GM12892 (cell line): ENCODE results near the gene PLSCR3.

ENCODE experiments used
- POLR2A ChIP-seq: IDR thresholded peaks from 2 replicates; pipeline ENCODE4 v1.6.1; 2011; ENCODE audit warnings: low read depth, low read length, control low read depth
- TAF1 ChIP-seq: IDR thresholded peaks from 2 replicates; pipeline ENCODE4 v1.6.1; 2011; ENCODE audit warnings: low read depth, mild to moderate bottlenecking, control low read depth, low read length, borderline replicate concordance

DNA sequence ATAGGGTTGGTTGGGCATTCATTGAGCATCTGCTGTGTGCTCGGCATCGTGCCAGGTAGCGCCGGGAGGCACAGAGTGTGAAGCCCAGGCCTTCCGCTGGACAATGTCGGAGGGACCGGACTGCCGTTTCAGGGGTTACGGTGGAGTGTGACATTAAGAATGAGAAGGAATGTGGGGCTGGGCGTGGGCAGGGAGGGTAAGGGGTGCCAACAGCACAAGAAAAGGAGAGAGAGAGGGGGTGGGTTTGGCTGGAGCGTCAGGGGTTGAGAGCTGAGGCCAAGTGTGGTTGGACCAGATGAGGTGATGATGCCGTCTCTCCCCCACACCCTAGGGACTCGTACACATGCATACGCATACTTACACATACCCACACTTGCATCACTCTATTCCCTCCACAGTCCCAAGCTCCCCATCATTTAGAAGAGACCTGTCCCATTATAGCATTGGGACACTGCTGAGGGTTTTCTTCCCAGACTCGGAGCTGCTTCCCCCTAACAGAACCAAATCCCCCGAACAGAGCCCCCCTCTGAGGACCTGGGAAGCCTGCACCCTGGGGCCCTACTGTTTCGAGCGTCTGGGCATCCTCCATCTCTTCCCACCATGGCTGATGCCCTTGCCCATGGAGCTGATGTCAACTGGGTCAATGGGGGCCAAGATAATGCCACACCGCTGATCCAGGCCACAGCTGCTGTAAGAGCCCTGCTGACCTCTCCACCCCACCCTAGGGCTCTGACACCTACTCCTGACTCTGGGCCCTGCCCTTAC, 45.7 kb downstream of the PLSCR3 start:
- TF ChIP-seq TAF1 (no peak), POLR2A (peak; percentile 29; the same call in 1 of the 2 replicates)
